ENCODE data around the gene OAS3. TPM values are rescaled to one million over a fixed set of nuclear protein-coding genes. Genes with fewer than 3 reads are reported as not detected.

Gene OAS3
- total and polyA plus RNA-seq, 4 donors, result 3.8 to 9.5 (median 5.4) TPM

- Histone ChIP-seq H3K36me3 (ENCODE audit: control insufficient read depth in 4 of 4, insufficient read depth in 3 of 4, low read depth in 1 of 4, low read length in 3 of 4) (peaks cover 1 to 26% (median 13%) of the 10 kb centered on the region in 4 donors), H3K27me3 (ENCODE audit: control insufficient read depth in 4 of 4, insufficient read depth in 4 of 4, low read length in 3 of 4) (no peaks in the 10 kb centered on the region), H3K9me3 (ENCODE audit: control insufficient read depth in 4 of 4, low read length in 3 of 4) (no peaks in the 10 kb centered on the region), H3K9ac (ENCODE audit: low read depth in 1 of 2, low read length in 2 of 2) (no peak overlapping the region), H3K4me1 (ENCODE audit: control insufficient read depth in 4 of 4, insufficient read depth in 4 of 4, low read length in 3 of 4) (peaks cover 0 to 8% (median 5%) of the 10 kb centered on the region in 4 donors), H3K27ac (ENCODE audit: low read depth in 1 of 2, low read length in 2 of 2) (no peak overlapping the region), H3K4me3 (ENCODE audit: low read depth in 1 of 3, low read length in 3 of 3) (no peak overlapping the region)
- TF ChIP-seq GABPA (IDR thresholded peaks at IDR 0.05 in 1 of 2, conservative IDR thresholded peaks at IDR 0.05 in 1 of 2), result no peak
- TF ChIP-seq TAF1 (conservative IDR thresholded peaks at IDR 0.05), result no peak
- no peak for TF ChIP-seq HNF4A (conservative IDR thresholded peaks at IDR 0.05)
- no peak for TF ChIP-seq RAD21 (IDR thresholded peaks at IDR 0.05)
- TF ChIP-seq REST (IDR thresholded peaks at IDR 0.05), result no peak
- TF ChIP-seq JUND (IDR thresholded peaks at IDR 0.05), result no peak
- TF ChIP-seq CTCF (IDR thresholded peaks at IDR 0.05; ENCODE audit: low read depth, low read length, missing input control), result no peak
- TF ChIP-seq MAX (IDR thresholded peaks at IDR 0.05), result no peak
- 99% methylated on average over 5 of the region's 5 CpGs for WGBS
- DNase-seq (ENCODE audit: low spot score), result no peak
Measured at GRCh38 chr12:113002676-113003075, 64.4 kb downstream of the OAS3 start.

- Histone ChIP-seq H3K9me3 (ENCODE audit: control insufficient read depth in 4 of 4, low read length in 3 of 4) (no peaks in the 10 kb centered on the region), H3K4me3 (ENCODE audit: low read depth in 1 of 3, low read length in 3 of 3) (no peak overlapping the region), H3K36me3 (ENCODE audit: control insufficient read depth in 4 of 4, insufficient read depth in 3 of 4, low read depth in 1 of 4, low read length in 3 of 4) (peaks cover 0 to 29% (median 13%) of the 10 kb centered on the region in 4 donors), H3K27ac (ENCODE audit: low read depth in 1 of 2, low read length in 2 of 2) (no peak overlapping the region), H3K4me1 (ENCODE audit: control insufficient read depth in 4 of 4, insufficient read depth in 4 of 4, low read length in 3 of 4) (peaks cover 0 to 8% (median 5%) of the 10 kb centered on the region in 4 donors), H3K9ac (ENCODE audit: low read depth in 1 of 2, low read length in 2 of 2) (no peak overlapping the region), H3K27me3 (ENCODE audit: control insufficient read depth in 4 of 4, insufficient read depth in 4 of 4, low read length in 3 of 4) (no peaks in the 10 kb centered on the region)
- TF ChIP-seq NR2F2 (IDR thresholded peaks at IDR 0.05) (no peak), FOXA1 (IDR thresholded peaks at IDR 0.05) (no peak), TAF1 (conservative IDR thresholded peaks at IDR 0.05) (no peak), REST (IDR thresholded peaks at IDR 0.05) (no peak), HNF4A (conservative IDR thresholded peaks at IDR 0.05) (no peak), RXRA (IDR thresholded peaks at IDR 0.05) (no peak), ATF3 (IDR thresholded peaks at IDR 0.05) (no peak), JUND (IDR thresholded peaks at IDR 0.05) (no peak), MAX (IDR thresholded peaks at IDR 0.05) (no peak), CTCF (IDR thresholded peaks at IDR 0.05; ENCODE audit: low read depth, low read length, missing input control) (no peak), SP1 (IDR thresholded peaks at IDR 0.05) (no peak), EGR1 (IDR thresholded peaks at IDR 0.05; ENCODE audit: low read depth in 2 of 2) (no peak)
- no peak for DNase-seq (ENCODE audit: low spot score)
- 88% methylated on average over 9 of the region's 9 CpGs for WGBS
Measured at GRCh38 chr12:113003636-113004035, 65.4 kb downstream of the OAS3 start.
